HepG2 (cell line): ENCODE measurements around the gene NUCB1. TPM values are rescaled to one million over a fixed set of nuclear protein-coding genes. Genes with fewer than 3 reads are reported as not detected.

Experiments
- ADNP ChIP-seq: sonication (generic); formaldehyde crosslinking; IDR thresholded peaks from 2 replicates; pipeline ENCODE4 v1.4.0; 2020; ENCODE audit warnings: missing genetic modification reagents
- BRF2 ChIP-seq: sonication (generic); formaldehyde crosslinking; IDR thresholded peaks from 2 replicates; pipeline ENCODE4 v1.8.1; 2022; ENCODE audit warnings: mild to moderate bottlenecking, missing genetic modification reagents
- CEBPB ChIP-seq: IDR thresholded peaks from 2 replicates; pipeline ENCODE4 v1.6.1; 2011; ENCODE audit warnings: low read depth, low read length, improper control_type of control experiment, borderline replicate concordance
- GATAD1 ChIP-seq: IDR thresholded peaks from 2 replicates; pipeline ENCODE4 v1.6.1; 2016; ENCODE audit warnings: missing genetic modification reagents, missing compliant biosample characterization
- GTF3A ChIP-seq: sonication (generic); formaldehyde crosslinking; conservative IDR thresholded peaks from 2 replicates; pipeline ENCODE4 v1.4.0; 2020; ENCODE audit warnings: mild to moderate bottlenecking, missing genetic modification reagents
- IRF2 ChIP-seq: IDR thresholded peaks from 2 replicates; pipeline ENCODE4 v1.6.1; 2018; ENCODE audit warnings: missing genetic modification reagents, missing compliant biosample characterization
- KDM2A ChIP-seq: sonication (generic); formaldehyde crosslinking; IDR thresholded peaks from 2 replicates; pipeline ENCODE4 v1.4.0; 2020; ENCODE audit warnings: low read depth, missing genetic modification reagents, borderline replicate concordance
- MEF2D ChIP-seq: sonication (generic); formaldehyde crosslinking; IDR thresholded peaks from 2 replicates; pipeline ENCODE4 v1.5.1; 2020; ENCODE audit warnings: mild to moderate bottlenecking, missing genetic modification reagents
- NR3C1 ChIP-seq: sonication (generic); formaldehyde crosslinking; IDR thresholded peaks from 2 replicates; pipeline ENCODE4 v1.4.0; 2020; ENCODE audit warnings: missing genetic modification reagents
- RARG ChIP-seq: sonication (generic); formaldehyde crosslinking; IDR thresholded peaks from 2 replicates; pipeline ENCODE4 v1.4.0; 2020; ENCODE audit warnings: low read depth, mild to moderate bottlenecking, missing genetic modification reagents
- REL ChIP-seq: sonication (generic); formaldehyde crosslinking; conservative IDR thresholded peaks from 2 replicates; pipeline ENCODE4 v1.8.0; 2022; ENCODE audit warnings: mild to moderate bottlenecking, missing genetic modification reagents, moderate library complexity
- SMAD9 ChIP-seq: sonication (generic); formaldehyde crosslinking; IDR thresholded peaks from 2 replicates; pipeline ENCODE4 v1.5.1; 2020; ENCODE audit warnings: mild to moderate bottlenecking, missing genetic modification reagents
- TCF12 ChIP-seq, 2 experiments: fragments of 450-650 bp in 1 of 2; sonication (generic) in 1 of 2; formaldehyde crosslinking in 1 of 2; IDR thresholded peaks; 2 replicates each; pipeline versions ENCODE4 v1.6.1 to v1.8.0; 2017 to 2022; ENCODE audit warnings: antibody characterized with exemption in 1 of 2, mild to moderate bottlenecking in 1 of 2, missing genetic modification reagents in 1 of 2, moderate library complexity in 1 of 2
- TFDP2 ChIP-seq: sonication (generic); formaldehyde crosslinking; IDR thresholded peaks from 2 replicates; pipeline ENCODE4 v1.4.0; 2020; ENCODE audit warnings: missing genetic modification reagents
- ZBTB3 ChIP-seq: sonication (generic); formaldehyde crosslinking; IDR thresholded peaks from 2 replicates; pipeline ENCODE4 v1.4.0; 2020; ENCODE audit warnings: low read depth, mild to moderate bottlenecking, moderate library complexity, missing genetic modification reagents, borderline replicate concordance
- ZNF614 ChIP-seq: IDR thresholded peaks from 2 replicates; pipeline ENCODE4 v1.6.1; 2018; ENCODE audit warnings: missing biosample characterization, missing genetic modification reagents, inconsistent platforms, borderline replicate concordance
- ZNF616 ChIP-seq: sonication (generic); formaldehyde crosslinking; IDR thresholded peaks from 2 replicates; pipeline ENCODE4 v1.5.0; 2020; ENCODE audit warnings: low read depth, mild to moderate bottlenecking, missing genetic modification reagents
- ZNF644 ChIP-seq: IDR thresholded peaks from 2 replicates; pipeline ENCODE4 v1.6.1; 2016; ENCODE audit warnings: low read depth
- ZNF7 ChIP-seq: IDR thresholded peaks from 2 replicates; pipeline ENCODE4 v1.6.1; 2016; ENCODE audit warnings: missing biosample characterization, missing genetic modification reagents
- ZNF878 ChIP-seq: sonication (generic); formaldehyde crosslinking; IDR thresholded peaks from 2 replicates; pipeline ENCODE4 v1.8.1; 2023; ENCODE audit warnings: mild to moderate bottlenecking, missing genetic modification reagents, moderate library complexity
- polyA plus RNA-seq, 8 experiments: library from polyadenylated mRNA; depleted of rRNA in 3 of 8; stranded (reverse) in 7 of 8; unstranded in 1 of 8; fragments of >200 nt; fragmentation: Illumina TruSeq in 4 of 8; extraction: Trizol in 4 of 8; gene quantifications; 2 replicates each; pipeline versions ENCODE4 v1.2.1 to v1.2.3, GENCODE V29; 2011 to 2016; ENCODE audit warnings: low read depth in 4 of 8, missing spikeins in 1 of 8, mixed read lengths in 1 of 8; ENCODE audit not compliant: insufficient read depth in 1 of 8
- total RNA-seq, 5 experiments: library from RNA; depleted of rRNA; stranded (reverse); fragments of >200 nt; fragmentation: Illumina TruSeq; extraction: Trizol; gene quantifications; 2 replicates each; pipeline ENCODE4 v1.2.3, GENCODE V29; 2016; ENCODE audit warnings: low read depth in 1 of 5
- TF ChIP-seq, protein P1 (sequence below): sonication (generic); formaldehyde crosslinking; IDR thresholded peaks from 2 replicates; pipeline ENCODE4 v1.8.1; 2023; ENCODE audit warnings: mild to moderate bottlenecking, missing genetic modification reagents
- TF ChIP-seq, protein P2 (sequence below): sonication (generic); formaldehyde crosslinking; IDR thresholded peaks from 2 replicates; pipeline ENCODE4 v1.8.1; 2023; ENCODE audit warnings: missing genetic modification reagents, inconsistent platforms, borderline replicate concordance
- TF ChIP-seq, protein P3 (sequence below): sonication (generic); formaldehyde crosslinking; IDR thresholded peaks from 2 replicates; pipeline ENCODE4 v1.4.0; 2020; ENCODE audit warnings: missing genetic modification reagents

NUCB1 gene
- total and polyA plus RNA-seq, 2 of the 13 experiments (the other 11 are each of a cell fraction or from before 2014, with no cell fraction given): 82.3 to 106 TPM

- TF ChIP-seq GATAD1 (CRISPR knock-in tag) (peak; percentile 48; the same call in 1 of the 2 replicates), ADNP (CRISPR knock-in tag) (no peak), NR3C1 (no peak), REL (CRISPR knock-in tag) (no peak), ZNF616 (CRISPR knock-in tag) (no peak), GTF3A (no peak), ZNF644 (CRISPR knock-in tag) (no peak), CEBPB (peak; percentile 45; the same call in 1 of the 2 replicates), ZNF878 (CRISPR knock-in tag) (peak; percentile 69; the same call in 1 of the 2 replicates), MEF2D (CRISPR knock-in tag) (peak; percentile 60; the same call in 1 of the 2 replicates), KDM2A (CRISPR knock-in tag) (peak; percentile 70; the same call in 1 of the 2 replicates), ZNF614 (CRISPR knock-in tag) (peak; percentile 79; the same call in 1 of the 2 replicates), RARG (CRISPR knock-in tag) (no peak), BRF2 (CRISPR knock-in tag) (no peak), ZBTB3 (CRISPR knock-in tag) (no peak), TCF12 (IDR thresholded peaks at IDR 0.05) (no peak), TCF12 (CRISPR knock-in tag; IDR thresholded peaks at IDR 0.05) (no peak), IRF2 (peak; percentile 69; the same call in 1 of the 2 replicates), ZNF7 (0 out of 2 replicates have a peak, but pooled peaks have one; percentile 27), SMAD9 (CRISPR knock-in tag) (0 out of 2 replicates have a peak, but pooled peaks have one; percentile 41), TFDP2 (CRISPR knock-in tag) (0 out of 2 replicates have a peak, but pooled peaks have one; percentile 23)
- TF ChIP-seq, protein P1, sequence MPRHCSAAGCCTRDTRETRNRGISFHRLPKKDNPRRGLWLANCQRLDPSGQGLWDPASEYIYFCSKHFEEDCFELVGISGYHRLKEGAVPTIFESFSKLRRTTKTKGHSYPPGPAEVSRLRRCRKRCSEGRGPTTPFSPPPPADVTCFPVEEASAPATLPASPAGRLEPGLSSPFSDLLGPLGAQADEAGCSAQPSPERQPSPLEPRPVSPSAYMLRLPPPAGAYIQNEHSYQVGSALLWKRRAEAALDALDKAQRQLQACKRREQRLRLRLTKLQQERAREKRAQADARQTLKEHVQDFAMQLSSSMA (CRISPR knock-in tag): 0 out of 2 replicates have a peak, but pooled peaks have one; percentile 10
- TF ChIP-seq, protein P2, sequence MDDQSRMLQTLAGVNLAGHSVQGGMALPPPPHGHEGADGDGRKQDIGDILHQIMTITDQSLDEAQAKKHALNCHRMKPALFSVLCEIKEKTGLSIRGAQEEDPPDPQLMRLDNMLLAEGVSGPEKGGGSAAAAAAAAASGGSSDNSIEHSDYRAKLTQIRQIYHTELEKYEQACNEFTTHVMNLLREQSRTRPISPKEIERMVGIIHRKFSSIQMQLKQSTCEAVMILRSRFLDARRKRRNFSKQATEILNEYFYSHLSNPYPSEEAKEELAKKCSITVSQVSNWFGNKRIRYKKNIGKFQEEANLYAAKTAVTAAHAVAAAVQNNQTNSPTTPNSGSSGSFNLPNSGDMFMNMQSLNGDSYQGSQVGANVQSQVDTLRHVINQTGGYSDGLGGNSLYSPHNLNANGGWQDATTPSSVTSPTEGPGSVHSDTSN (CRISPR knock-in tag): 0 out of 2 replicates have a peak, but pooled peaks have one; percentile 21
- TF ChIP-seq, protein P3, sequence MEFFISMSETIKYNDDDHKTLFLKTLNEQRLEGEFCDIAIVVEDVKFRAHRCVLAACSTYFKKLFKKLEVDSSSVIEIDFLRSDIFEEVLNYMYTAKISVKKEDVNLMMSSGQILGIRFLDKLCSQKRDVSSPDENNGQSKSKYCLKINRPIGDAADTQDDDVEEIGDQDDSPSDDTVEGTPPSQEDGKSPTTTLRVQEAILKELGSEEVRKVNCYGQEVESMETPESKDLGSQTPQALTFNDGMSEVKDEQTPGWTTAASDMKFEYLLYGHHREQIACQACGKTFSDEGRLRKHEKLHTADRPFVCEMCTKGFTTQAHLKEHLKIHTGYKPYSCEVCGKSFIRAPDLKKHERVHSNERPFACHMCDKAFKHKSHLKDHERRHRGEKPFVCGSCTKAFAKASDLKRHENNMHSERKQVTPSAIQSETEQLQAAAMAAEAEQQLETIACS (CRISPR knock-in tag): no peak
Observed at GRCh38 chr19:48872182-48872883, 27.8 kb upstream of the NUCB1 start, which contains the start of gene PPP1R15A (continued).
